ENCODE measurements around the gene PODN.

DNA sequence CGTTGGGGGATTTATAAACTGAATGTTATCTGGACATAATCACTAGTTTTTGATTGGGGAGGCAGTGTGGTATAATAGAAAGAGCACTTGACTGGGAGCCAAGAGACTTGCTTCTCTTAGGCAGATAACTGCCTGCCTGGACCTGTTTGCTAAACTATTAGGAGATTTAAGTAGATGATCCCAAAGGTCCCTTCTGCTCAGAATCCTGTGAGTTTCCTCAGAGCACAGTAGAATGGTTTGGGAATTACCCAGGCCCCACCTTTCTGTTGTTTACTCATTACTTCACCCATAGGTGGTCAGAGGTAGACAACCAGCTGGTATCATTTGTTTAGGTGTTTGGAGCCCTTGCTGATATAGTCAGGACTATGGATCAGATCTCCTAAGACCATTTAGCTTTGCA is 10.3 kb upstream of the PODN start:
- TF ChIP-seq, protein P1, sequence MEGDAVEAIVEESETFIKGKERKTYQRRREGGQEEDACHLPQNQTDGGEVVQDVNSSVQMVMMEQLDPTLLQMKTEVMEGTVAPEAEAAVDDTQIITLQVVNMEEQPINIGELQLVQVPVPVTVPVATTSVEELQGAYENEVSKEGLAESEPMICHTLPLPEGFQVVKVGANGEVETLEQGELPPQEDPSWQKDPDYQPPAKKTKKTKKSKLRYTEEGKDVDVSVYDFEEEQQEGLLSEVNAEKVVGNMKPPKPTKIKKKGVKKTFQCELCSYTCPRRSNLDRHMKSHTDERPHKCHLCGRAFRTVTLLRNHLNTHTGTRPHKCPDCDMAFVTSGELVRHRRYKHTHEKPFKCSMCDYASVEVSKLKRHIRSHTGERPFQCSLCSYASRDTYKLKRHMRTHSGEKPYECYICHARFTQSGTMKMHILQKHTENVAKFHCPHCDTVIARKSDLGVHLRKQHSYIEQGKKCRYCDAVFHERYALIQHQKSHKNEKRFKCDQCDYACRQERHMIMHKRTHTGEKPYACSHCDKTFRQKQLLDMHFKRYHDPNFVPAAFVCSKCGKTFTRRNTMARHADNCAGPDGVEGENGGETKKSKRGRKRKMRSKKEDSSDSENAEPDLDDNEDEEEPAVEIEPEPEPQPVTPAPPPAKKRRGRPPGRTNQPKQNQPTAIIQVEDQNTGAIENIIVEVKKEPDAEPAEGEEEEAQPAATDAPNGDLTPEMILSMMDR (IDR thresholded peaks at IDR 0.05): no peak
- TF ChIP-seq POLR2A (IDR thresholded peaks at IDR 0.05): no peak
